ENCODE data around the gene TBC1D32.
"Not testable (repeated sequence)": the region's sequence is repeated elsewhere in the genome, so short reads cannot be mapped to it uniquely, and the experiment has no call there.

Gene TBC1D32

GRCh38 chr6:121105461-121105860 is 228.8 kb downstream of the TBC1D32 start:
- no peaks in the 10 kb centered on the region for H3K27me3 Mint-ChIP-seq (ENCODE audit: low read depth)
- H3K27ac Mint-ChIP-seq = no peak overlapping the region
- no peaks in the 10 kb centered on the region for H3K4me1 Mint-ChIP-seq (ENCODE audit: low read depth)
- H3K4me3 Mint-ChIP-seq = no peak overlapping the region
- peaks cover 1% of the 10 kb centered on the region for H3K36me3 Mint-ChIP-seq (ENCODE audit: low read depth)
- DNase-seq (ENCODE audit: low spot score) = no peak
- peaks cover 8% of the 10 kb centered on the region for H3K9me3 Mint-ChIP-seq

- H3K36me3 Mint-ChIP-seq (ENCODE audit: low read depth) = peaks cover 2% of the 10 kb centered on the region
- no peaks in the 10 kb centered on the region for H3K9me3 Mint-ChIP-seq
- no peak overlapping the region for H3K27ac Mint-ChIP-seq
- no peak overlapping the region for H3K4me3 Mint-ChIP-seq
- no peaks in the 10 kb centered on the region for H3K4me1 Mint-ChIP-seq (ENCODE audit: low read depth)
- DNase-seq (ENCODE audit: low spot score) = no peak
- H3K27me3 Mint-ChIP-seq (ENCODE audit: low read depth) = no peaks in the 10 kb centered on the region
These were observed 240.4 kb downstream of the TBC1D32 start for GRCh38 chr6:121093928-121094327.

GRCh38 chr6:121090492-121090891 is 243.8 kb downstream of the TBC1D32 start:
- Mint-ChIP-seq H3K4me1 (ENCODE audit: low read depth) (no peaks in the 10 kb centered on the region), H3K4me3 (no peak overlapping the region), H3K36me3 (ENCODE audit: low read depth) (no peaks in the 10 kb centered on the region), H3K9me3 (no peaks in the 10 kb centered on the region), H3K27ac (no peak overlapping the region), H3K27me3 (ENCODE audit: low read depth) (no peaks in the 10 kb centered on the region)
- DNase-seq (ENCODE audit: low spot score) = no peak

GRCh38 chr6:121086876-121087275 is 247.4 kb downstream of the TBC1D32 start:
- Mint-ChIP-seq H3K4me3 (no peak overlapping the region), H3K27ac (no peak overlapping the region), H3K4me1 (ENCODE audit: low read depth) (no peaks in the 10 kb centered on the region), H3K27me3 (ENCODE audit: low read depth) (no peaks in the 10 kb centered on the region), H3K9me3 (no peaks in the 10 kb centered on the region), H3K36me3 (ENCODE audit: low read depth) (no peaks in the 10 kb centered on the region)
- no peak for DNase-seq (ENCODE audit: low spot score)

- Mint-ChIP-seq H3K4me1 (ENCODE audit: low read depth) (peaks cover 2% of the 10 kb centered on the region), H3K27ac (no peak overlapping the region), H3K4me3 (no peak overlapping the region), H3K9me3 (no peaks in the 10 kb centered on the region), H3K27me3 (ENCODE audit: low read depth) (no peaks in the 10 kb centered on the region), H3K36me3 (ENCODE audit: low read depth) (no peaks in the 10 kb centered on the region)
- no peak for DNase-seq (ENCODE audit: low spot score)
These were observed 258.2 kb downstream of the TBC1D32 start for GRCh38 chr6:121076119-121076518.

- not testable (repeated sequence) for DNase-seq (ENCODE audit: low spot score); H3K27ac Mint-ChIP-seq; H3K27me3 Mint-ChIP-seq (ENCODE audit: low read depth); H3K36me3 Mint-ChIP-seq (ENCODE audit: low read depth); H3K4me1 Mint-ChIP-seq (ENCODE audit: low read depth); H3K4me3 Mint-ChIP-seq
- H3K9me3 Mint-ChIP-seq = peaks cover 15% of the 10 kb centered on the region
These were observed 265.5 kb downstream of the TBC1D32 start for GRCh38 chr6:121068749-121069148.

- Mint-ChIP-seq H3K27me3 (ENCODE audit: low read depth) (no peaks in the 10 kb centered on the region), H3K27ac (no peak overlapping the region), H3K9me3 (peaks cover 15% of the 10 kb centered on the region), H3K36me3 (ENCODE audit: low read depth) (no peaks in the 10 kb centered on the region), H3K4me3 (no peak overlapping the region), H3K4me1 (ENCODE audit: low read depth) (no peaks in the 10 kb centered on the region)
- no peak for DNase-seq (ENCODE audit: low spot score)
These were observed 266.9 kb downstream of the TBC1D32 start for GRCh38 chr6:121067381-121067780.

- Mint-ChIP-seq H3K4me3 (no peak overlapping the region), H3K27me3 (ENCODE audit: low read depth) (no peaks in the 10 kb centered on the region), H3K36me3 (ENCODE audit: low read depth) (no peaks in the 10 kb centered on the region), H3K27ac (no peak overlapping the region), H3K9me3 (peaks cover 7% of the 10 kb centered on the region), H3K4me1 (ENCODE audit: low read depth) (no peaks in the 10 kb centered on the region)
- no peak for DNase-seq (ENCODE audit: low spot score)
These were observed 269.9 kb downstream of the TBC1D32 start for GRCh38 chr6:121064345-121064744.

GRCh38 chr6:121055572-121056163 is 278.6 kb downstream of the TBC1D32 start:
- Mint-ChIP-seq H3K27me3 (ENCODE audit: low read depth) (no peaks in the 10 kb centered on the region), H3K4me1 (ENCODE audit: low read depth) (peaks cover 1% of the 10 kb centered on the region), H3K4me3 (no peak overlapping the region), H3K27ac (no peak overlapping the region), H3K36me3 (ENCODE audit: low read depth) (no peaks in the 10 kb centered on the region), H3K9me3 (no peaks in the 10 kb centered on the region)
- DNase-seq (ENCODE audit: low spot score) = no peak

- H3K4me1 Mint-ChIP-seq (ENCODE audit: low read depth); H3K27ac Mint-ChIP-seq; H3K9me3 Mint-ChIP-seq; H3K4me3 Mint-ChIP-seq; DNase-seq (ENCODE audit: low spot score); H3K36me3 Mint-ChIP-seq (ENCODE audit: low read depth); H3K27me3 Mint-ChIP-seq (ENCODE audit: low read depth): not testable (repeated sequence)
These were observed 285.7 kb downstream of the TBC1D32 start for GRCh38 chr6:121048593-121048992.

- H3K36me3 Mint-ChIP-seq (ENCODE audit: low read depth); H3K27ac Mint-ChIP-seq; DNase-seq (ENCODE audit: low spot score); H3K27me3 Mint-ChIP-seq (ENCODE audit: low read depth); H3K4me3 Mint-ChIP-seq; H3K4me1 Mint-ChIP-seq (ENCODE audit: low read depth); H3K9me3 Mint-ChIP-seq: not testable (repeated sequence)
These were observed 289.4 kb downstream of the TBC1D32 start for GRCh38 chr6:121044905-121045304.

- H3K27ac Mint-ChIP-seq; H3K9me3 Mint-ChIP-seq; H3K27me3 Mint-ChIP-seq (ENCODE audit: low read depth); DNase-seq (ENCODE audit: low spot score); H3K4me3 Mint-ChIP-seq; H3K4me1 Mint-ChIP-seq (ENCODE audit: low read depth); H3K36me3 Mint-ChIP-seq (ENCODE audit: low read depth): not testable (repeated sequence)
These were observed 290.6 kb downstream of the TBC1D32 start for GRCh38 chr6:121043706-121044105.

- DNase-seq (ENCODE audit: low spot score); H3K27ac Mint-ChIP-seq; H3K4me1 Mint-ChIP-seq (ENCODE audit: low read depth); H3K4me3 Mint-ChIP-seq; H3K9me3 Mint-ChIP-seq; H3K36me3 Mint-ChIP-seq (ENCODE audit: low read depth); H3K27me3 Mint-ChIP-seq (ENCODE audit: low read depth): not testable (repeated sequence)
These were observed 291.1 kb downstream of the TBC1D32 start for GRCh38 chr6:121043211-121043610.

- no peaks in the 10 kb centered on the region for H3K4me1 Mint-ChIP-seq (ENCODE audit: low read depth)
- no peaks in the 10 kb centered on the region for H3K27me3 Mint-ChIP-seq (ENCODE audit: low read depth)
- no peak overlapping the region for H3K4me3 Mint-ChIP-seq
- H3K9me3 Mint-ChIP-seq = no peaks in the 10 kb centered on the region
- no peak for DNase-seq (ENCODE audit: low spot score)
- no peak overlapping the region for H3K27ac Mint-ChIP-seq
- H3K36me3 Mint-ChIP-seq (ENCODE audit: low read depth) = no peaks in the 10 kb centered on the region
These were observed 291.5 kb downstream of the TBC1D32 start for GRCh38 chr6:121042766-121043165.

- Mint-ChIP-seq H3K4me3 (no peak overlapping the region), H3K27ac (no peak overlapping the region), H3K9me3 (no peaks in the 10 kb centered on the region)
These were observed 293.4 kb downstream of the TBC1D32 start for GRCh38 chr6:121040831-121041230.

More at GRCh38 chr6:121040831-121041230, 293.4 kb downstream of the TBC1D32 start:
- DNase-seq (ENCODE audit: low spot score) = no peak
- no peaks in the 10 kb centered on the region for H3K4me1 Mint-ChIP-seq (ENCODE audit: low read depth)
- no peaks in the 10 kb centered on the region for H3K36me3 Mint-ChIP-seq (ENCODE audit: low read depth)
- H3K27me3 Mint-ChIP-seq (ENCODE audit: low read depth) = no peaks in the 10 kb centered on the region

Measured in T-helper 2 cell treated with Interferon-gamma antibody and Interleukin-4, amounts not matched to agents 5 μg/mL and 100 μg/mL, for 36 hours (primary cell).